PC-3 (cell line): ENCODE results near the gene HBM. TPM values are rescaled to one million over a fixed set of nuclear protein-coding genes. Genes with fewer than 3 reads are reported as not detected.

ENCODE experiments used
- ATAC-seq: fragments of 200-7000 bp; cut with Tn5 transposase; 2 replicates; pipeline ENCODE4 v1.9.1; 2020; ENCODE audit warnings: mild to moderate bottlenecking, moderate library complexity
- BruUV-seq: library from RNA; stranded (reverse); fragments of 400-500 nt; replicated peaks from 2 replicates; lab custom pipeline; 2021; lab: Mats Ljungman, UMichigan
- CTCF ChIA-PET: fragments of 300-600 bp; sonication (Branson Sonifier 250); formaldehyde crosslinking; loops from one replicate; lab custom pipeline; 2022; ENCODE audit warnings: antibody characterized with exemption; lab: Charles Lee
- POLR2A ChIA-PET: fragments of 300-600 bp; sonication (Branson Sonifier 250); formaldehyde crosslinking; loops from one replicate; lab custom pipeline; 2022; ENCODE audit warnings: antibody characterized with exemption; ENCODE audit not compliant: unreplicated experiment; lab: Charles Lee
- DNase-seq: peaks from one replicate; pipeline ENCODE4 v3.0.0-alpha.2; 2015
- H2AFZ ChIP-seq: fragments of 300-600 bp; sonication (generic); 2 replicates; pipeline ENCODE4 v1.6.0; 2016; ENCODE audit warnings: antibody characterized with exemption, low read length
- H3F3A ChIP-seq: fragments of 300-600 bp; sonication (generic); one replicate; pipeline ENCODE4 v1.6.0; 2017; ENCODE audit warnings: antibody characterized with exemption, low read length, control low read depth, mild to moderate bottlenecking; ENCODE audit not compliant: unreplicated experiment
- H3K27ac ChIP-seq: fragments of 300-600 bp; sonication (generic); 2 replicates; pipeline ENCODE4 v1.5.1; 2016; ENCODE audit warnings: mild to moderate bottlenecking, low read length
- H3K27me3 ChIP-seq: fragments of 300-600 bp; sonication (generic); 2 replicates; pipeline ENCODE4 v1.6.1; 2016; ENCODE audit warnings: low read length, mixed read lengths
- H3K36me3 ChIP-seq: fragments of 300-600 bp; sonication (generic); 2 replicates; pipeline ENCODE4 v1.6.1; 2016; ENCODE audit warnings: low read depth, mixed run types, low read length, mixed read lengths
- H3K4me1 ChIP-seq: fragments of 300-600 bp; sonication (generic); 2 replicates; pipeline ENCODE4 v1.5.1; 2016; ENCODE audit warnings: low read length; ENCODE audit not compliant: insufficient read depth
- H3K4me2 ChIP-seq: fragments of 300-600 bp; sonication (generic); 2 replicates; pipeline ENCODE4 v1.6.0; 2016; ENCODE audit warnings: low read length
- H3K4me3 ChIP-seq: fragments of 300-600 bp; sonication (generic); 2 replicates; pipeline ENCODE4 v1.5.1; 2016; ENCODE audit warnings: mild to moderate bottlenecking, low read length, mixed read lengths
- H3K79me2 ChIP-seq: fragments of 300-600 bp; sonication (generic); 2 replicates; pipeline ENCODE4 v1.6.1; 2017; ENCODE audit warnings: low read length, mixed read lengths
- H3K9ac ChIP-seq: fragments of 300-600 bp; sonication (generic); 2 replicates; pipeline ENCODE4 v1.6.0; 2016; ENCODE audit warnings: mild to moderate bottlenecking, low read length
- H3K9me2 ChIP-seq: fragments of 300-600 bp; sonication (generic); replicated peaks from 2 replicates; pipeline ENCODE4 v1.6.1; 2016; ENCODE audit warnings: mixed run types, low read length, mixed read lengths
- H3K9me3 ChIP-seq: fragments of 300-600 bp; sonication (generic); 2 replicates; pipeline ENCODE4 v1.6.1; 2016; ENCODE audit warnings: low read length, mixed read lengths
- H4K20me1 ChIP-seq: fragments of 300-600 bp; sonication (generic); 2 replicates; pipeline ENCODE4 v1.6.1; 2016; ENCODE audit warnings: low read length, mixed read lengths
- EZH2 ChIP-seq: fragments of 300-600 bp; sonication (generic); IDR thresholded peaks from one replicate; pipeline ENCODE4 v1.6.1; 2017; ENCODE audit warnings: antibody characterized with exemption, mild to moderate bottlenecking, low read length; ENCODE audit not compliant: unreplicated experiment
- EZH2phosphoT487 ChIP-seq: fragments of 300-600 bp; sonication (generic); IDR thresholded peaks from 2 replicates; pipeline ENCODE4 v1.6.1; 2018; ENCODE audit warnings: mild to moderate bottlenecking, antibody characterized with exemption, low read length, borderline replicate concordance
- intact Hi-C: fragments of 100-400 bp; cut with micrococcal nuclease; formaldehyde crosslinking; loops from 2 replicates; pipeline ENCODE4 v1.9.0; 2023
- total RNA-seq: library from RNA; depleted of rRNA; stranded (reverse); fragments of >200 nt; gene quantifications from 2 replicates; pipeline ENCODE4 v1.2.3, GENCODE V29; 2014
- TF ChIP-seq, protein P1 (sequence below): fragments of 300-600 bp; sonication (generic); conservative IDR thresholded peaks from 2 replicates; pipeline ENCODE4 v1.5.1; 2017; ENCODE audit warnings: antibody characterized with exemption, low read depth, mild to moderate bottlenecking, low read length

The HBM gene
- total RNA-seq, 1 experiment from 2014 or later, result not detected

DNA sequence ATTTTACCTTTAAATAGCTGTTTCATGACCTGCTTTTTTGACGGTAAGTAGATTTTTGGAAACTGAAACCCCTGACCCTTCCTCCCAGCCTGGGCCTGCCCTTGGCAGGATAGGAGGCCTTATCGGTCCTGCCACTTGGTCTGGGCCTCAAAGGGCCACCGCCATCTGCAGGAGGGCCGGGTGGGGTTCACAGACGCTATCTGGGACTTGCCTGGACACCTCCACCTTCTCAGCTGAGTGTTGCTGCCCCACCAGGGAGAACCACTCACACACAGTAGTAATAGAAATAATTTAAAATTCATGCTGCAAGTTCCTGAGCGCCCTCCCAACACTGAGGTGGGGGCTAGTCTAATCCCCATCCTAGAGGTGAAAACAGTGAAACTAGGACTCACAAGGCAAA is 22.7 kb upstream of the HBM start:
- H3K9ac ChIP-seq, result no peak overlapping the region
- H3K4me2 ChIP-seq, result no peak overlapping the region
- H2AFZ ChIP-seq, result no peak overlapping the region
- H3K4me1 ChIP-seq, result no peaks in the 10 kb centered on the region
- H3K4me3 ChIP-seq, result no peak overlapping the region
- H3K9me3 ChIP-seq, result no peaks in the 10 kb centered on the region
- POLR2A ChIA-PET, result no interaction called here
- H3K27ac ChIP-seq, result no peak overlapping the region
- H4K20me1 ChIP-seq, result no peaks in the 10 kb centered on the region
- DNase-seq (no peak), ATAC-seq (no peak)
- CTCF ChIA-PET, result no interaction called here
- peaks cover 1% of the 10 kb centered on the region for H3K79me2 ChIP-seq
- no peaks in the 10 kb centered on the region for H3F3A ChIP-seq
- H3K9me2 ChIP-seq, result no peaks in the 10 kb centered on the region
- intact Hi-C loops, result no loop called here
- no peaks in the 10 kb centered on the region for H3K36me3 ChIP-seq
- H3K27me3 ChIP-seq, result no peaks in the 10 kb centered on the region
- TF ChIP-seq, protein P1, sequence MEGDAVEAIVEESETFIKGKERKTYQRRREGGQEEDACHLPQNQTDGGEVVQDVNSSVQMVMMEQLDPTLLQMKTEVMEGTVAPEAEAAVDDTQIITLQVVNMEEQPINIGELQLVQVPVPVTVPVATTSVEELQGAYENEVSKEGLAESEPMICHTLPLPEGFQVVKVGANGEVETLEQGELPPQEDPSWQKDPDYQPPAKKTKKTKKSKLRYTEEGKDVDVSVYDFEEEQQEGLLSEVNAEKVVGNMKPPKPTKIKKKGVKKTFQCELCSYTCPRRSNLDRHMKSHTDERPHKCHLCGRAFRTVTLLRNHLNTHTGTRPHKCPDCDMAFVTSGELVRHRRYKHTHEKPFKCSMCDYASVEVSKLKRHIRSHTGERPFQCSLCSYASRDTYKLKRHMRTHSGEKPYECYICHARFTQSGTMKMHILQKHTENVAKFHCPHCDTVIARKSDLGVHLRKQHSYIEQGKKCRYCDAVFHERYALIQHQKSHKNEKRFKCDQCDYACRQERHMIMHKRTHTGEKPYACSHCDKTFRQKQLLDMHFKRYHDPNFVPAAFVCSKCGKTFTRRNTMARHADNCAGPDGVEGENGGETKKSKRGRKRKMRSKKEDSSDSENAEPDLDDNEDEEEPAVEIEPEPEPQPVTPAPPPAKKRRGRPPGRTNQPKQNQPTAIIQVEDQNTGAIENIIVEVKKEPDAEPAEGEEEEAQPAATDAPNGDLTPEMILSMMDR, result no peak
- TF ChIP-seq EZH2 (no peak), EZH2phosphoT487 (no peak)
- no TSS peak for BruUV-seq

DNA sequence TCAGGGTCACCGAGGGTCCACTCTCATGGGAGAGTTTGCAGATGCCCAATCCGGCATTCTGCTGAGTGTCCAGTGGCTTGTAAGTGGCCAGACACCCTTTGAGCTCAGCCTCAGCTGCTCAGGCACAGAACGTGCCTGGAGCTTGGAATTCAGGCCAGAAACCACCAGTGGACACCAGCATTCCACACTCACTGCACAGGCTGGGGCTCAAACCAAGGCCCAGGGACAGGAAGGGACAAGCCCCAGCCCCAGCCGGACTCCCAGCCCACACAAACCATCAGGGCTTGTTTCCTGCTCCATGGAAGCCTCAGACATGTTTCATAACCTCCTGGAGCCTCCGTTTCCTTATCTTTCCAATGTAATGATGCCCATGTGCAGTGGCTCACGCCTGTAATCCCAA is 22.3 kb upstream of the HBM start:
- intact Hi-C loops, result no loop called here
- no peak for ATAC-seq
- Histone ChIP-seq H3K79me2 (no peaks in the 10 kb centered on the region), H4K20me1 (no peaks in the 10 kb centered on the region), H3K9me3 (no peaks in the 10 kb centered on the region), H3K4me3 (no peak overlapping the region), H3K4me1 (no peaks in the 10 kb centered on the region), H3K36me3 (no peaks in the 10 kb centered on the region), H3F3A (no peaks in the 10 kb centered on the region), H3K4me2 (no peak overlapping the region), H2AFZ (no peak overlapping the region), H3K9me2 (no peaks in the 10 kb centered on the region), H3K27me3 (no peaks in the 10 kb centered on the region), H3K9ac (no peak overlapping the region), H3K27ac (no peak overlapping the region)
- no peak for TF ChIP-seq EZH2phosphoT487
- TF ChIP-seq EZH2, result no peak
- TF ChIP-seq, protein P1, result no peak
- CTCF ChIA-PET, result no interaction called here
- DNase-seq, result no peak
- no TSS peak for BruUV-seq
- POLR2A ChIA-PET, result no interaction called here

DNA sequence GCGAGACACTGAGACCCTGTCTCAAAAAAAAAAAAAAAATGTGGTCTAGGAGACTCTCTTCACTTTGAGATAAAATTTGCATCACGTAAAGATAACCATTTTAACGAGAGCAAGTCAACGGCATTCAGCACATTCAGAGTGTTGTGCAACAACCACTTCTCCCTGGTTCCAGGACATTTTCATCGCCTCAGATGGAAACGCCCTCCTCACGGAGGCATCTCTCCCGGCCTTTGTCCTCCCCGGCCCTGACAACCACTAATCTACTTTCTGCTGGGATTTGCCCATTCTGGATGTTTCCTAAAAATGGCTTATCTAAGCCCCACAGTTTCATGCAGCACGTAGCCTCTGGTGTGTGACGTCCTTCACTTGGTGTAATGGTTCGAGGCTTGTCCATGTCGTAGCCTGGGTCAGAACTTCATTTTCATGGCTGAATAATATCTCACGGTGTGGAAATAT is 21.0 kb upstream of the HBM start:
- H3K9me2 ChIP-seq, result no peaks in the 10 kb centered on the region

More for the DNA sequence above, 21.0 kb upstream of the HBM start:
- no peaks in the 10 kb centered on the region for H3K27me3 ChIP-seq
- no TSS peak for BruUV-seq
- TF ChIP-seq, protein P1, result no peak
- no peak for TF ChIP-seq EZH2phosphoT487
- no peak for TF ChIP-seq EZH2
- no peak overlapping the region for H3K4me3 ChIP-seq
- DNase-seq (no peak), ATAC-seq (no peak)
- H3K27ac ChIP-seq, result no peak overlapping the region
- no peaks in the 10 kb centered on the region for H4K20me1 ChIP-seq
- H3K9ac ChIP-seq, result no peak overlapping the region
- H3K4me1 ChIP-seq, result no peaks in the 10 kb centered on the region
- no peak overlapping the region for H3K4me2 ChIP-seq
- no peaks in the 10 kb centered on the region for H3F3A ChIP-seq
- no peaks in the 10 kb centered on the region for H3K36me3 ChIP-seq
- no peaks in the 10 kb centered on the region for H3K9me3 ChIP-seq
- ChIA-PET POLR2A (no interaction called here), CTCF (no interaction called here)
- intact Hi-C loops, result no loop called here
- no peaks in the 10 kb centered on the region for H3K79me2 ChIP-seq
- H2AFZ ChIP-seq, result no peak overlapping the region
